OCI-LY7 (cell line): Measurements from ENCODE around the gene RNF220.

ENCODE experiments used
- CTCF ChIP-seq: fragments of 200-600 bp; sonication (generic); conservative IDR thresholded peaks from 2 replicates; pipeline ENCODE4 v1.5.1; 2014; ENCODE audit warnings: mild to moderate bottlenecking, antibody characterized with exemption, low read length, moderate library complexity, mixed read lengths
- EZH2phosphoT487 ChIP-seq: fragments of 200-600 bp; sonication (generic); IDR thresholded peaks from 2 replicates; pipeline ENCODE4 v1.6.1; 2018; ENCODE audit warnings: low read depth, borderline replicate concordance, mild to moderate bottlenecking, mixed run types, antibody characterized with exemption, low read length, moderate library complexity, mixed read lengths

- TF ChIP-seq CTCF (no peak), EZH2phosphoT487 (no peak)
Observed at GRCh38 chr1:44661781-44662682, 257.0 kb downstream of the RNF220 start.
